Parathyroid adenoma (tissue), 2 donors: ENCODE measurements around the gene TULP3.
A peak's percentile ranks its signal among the peaks of the same experiment; 100 is the strongest.

ENCODE experiments used
- H2AFZ ChIP-seq: fragments of 300-600 bp; sonication (generic); one replicate; pipeline ENCODE4 v1.7.0; 2017; ENCODE audit warnings: antibody characterized with exemption, mild to moderate bottlenecking
- H3K27ac ChIP-seq: fragments of 300-600 bp; sonication (generic); one replicate; pipeline ENCODE4 v1.7.0; 2017
- H3K27me3 ChIP-seq: fragments of 300-600 bp; sonication (generic); one replicate; pipeline ENCODE4 v1.7.0; 2017; ENCODE audit warnings: low read length; ENCODE audit not compliant: control insufficient read depth, insufficient read depth
- H3K36me3 ChIP-seq: fragments of 300-600 bp; sonication (generic); one replicate; pipeline ENCODE4 v1.7.0; 2017; ENCODE audit warnings: low read length; ENCODE audit not compliant: control insufficient read depth, insufficient read depth
- H3K4me1 ChIP-seq: fragments of 300-600 bp; sonication (generic); one replicate; pipeline ENCODE4 v1.7.0; 2017; ENCODE audit warnings: control low read depth
- H3K4me2 ChIP-seq: fragments of 300-600 bp; sonication (generic); one replicate; pipeline ENCODE4 v1.7.0; 2017; ENCODE audit warnings: low read length
- H3K4me3 ChIP-seq: fragments of 300-600 bp; sonication (generic); one replicate; pipeline ENCODE4 v1.7.0; 2017; ENCODE audit warnings: low read depth, low read length
- H3K79me2 ChIP-seq: fragments of 300-600 bp; sonication (generic); one replicate; pipeline ENCODE4 v1.7.0; 2017; ENCODE audit warnings: control low read depth
- H3K9ac ChIP-seq: fragments of 300-600 bp; sonication (generic); one replicate; pipeline ENCODE4 v1.7.0; 2017; ENCODE audit warnings: mild to moderate bottlenecking
- H3K9me3 ChIP-seq: fragments of 300-600 bp; sonication (generic); one replicate; pipeline ENCODE4 v1.7.0; 2017; ENCODE audit warnings: low read length; ENCODE audit not compliant: control insufficient read depth
- CTCF ChIP-seq: fragments of 300-600 bp; sonication (generic); IDR thresholded peaks from one replicate; pipeline ENCODE4 v1.7.0; 2017; ENCODE audit warnings: antibody characterized with exemption, mild to moderate bottlenecking
- donor health status: primary hyperparathyroidism.

Gene TULP3

DNA sequence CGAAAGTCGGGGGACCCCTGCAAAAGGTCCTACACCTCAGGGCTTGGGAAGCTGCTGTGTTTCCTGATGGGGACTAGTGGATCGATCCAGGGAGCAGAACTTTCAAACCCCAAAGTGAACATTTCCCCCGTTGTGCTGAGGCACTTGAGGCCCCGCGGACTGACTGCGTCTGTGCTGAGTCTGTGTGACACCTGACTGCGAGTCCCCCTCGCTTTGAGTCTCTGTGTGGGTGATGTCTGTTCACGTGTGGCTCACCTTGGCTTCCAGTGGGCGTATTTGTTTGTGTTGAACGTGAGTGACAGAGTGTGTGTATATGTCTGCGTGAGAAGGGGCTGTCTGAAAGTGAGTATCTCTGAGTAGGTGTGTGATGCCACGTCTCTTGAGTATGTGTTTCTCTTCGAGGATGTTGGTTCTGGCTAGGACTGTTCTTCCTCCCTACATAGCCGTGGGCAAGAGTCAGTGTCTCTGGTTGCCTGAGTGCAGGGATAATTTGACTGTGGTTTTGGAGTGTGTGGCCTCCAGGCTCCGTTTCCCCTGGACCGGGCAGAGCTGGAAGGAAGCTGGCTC lies 69.8 kb downstream of the TULP3 start:
- H3K4me1 ChIP-seq, result peaks cover 11% of the 10 kb centered on the region
- no peaks in the 10 kb centered on the region for H3K36me3 ChIP-seq
- no peak overlapping the region for H3K27ac ChIP-seq
- H2AFZ ChIP-seq, result no peak overlapping the region
- H3K79me2 ChIP-seq, result no peaks in the 10 kb centered on the region
- no peaks in the 10 kb centered on the region for H3K27me3 ChIP-seq
- no peak overlapping the region for H3K9ac ChIP-seq
- TF ChIP-seq CTCF, result no peak
- H3K4me2 ChIP-seq, result peak overlapping the region; percentile 78
- no peaks in the 10 kb centered on the region for H3K9me3 ChIP-seq
- H3K4me3 ChIP-seq, result peak overlapping the region; percentile 54

- Histone ChIP-seq H3K9me3 (no peaks in the 10 kb centered on the region), H3K79me2 (no peaks in the 10 kb centered on the region), H3K27ac (no peak overlapping the region), H3K4me3 (no peak overlapping the region), H3K9ac (no peak overlapping the region), H3K4me1 (peaks cover 11% of the 10 kb centered on the region), H3K4me2 (no peak overlapping the region), H3K36me3 (no peaks in the 10 kb centered on the region), H3K27me3 (no peaks in the 10 kb centered on the region), H2AFZ (no peak overlapping the region)
- no peak for TF ChIP-seq CTCF
Observed at GRCh38 chr12:2960996-2961616, 70.4 kb downstream of the TULP3 start.

GRCh38 chr12:2961705-2962104 lies 71.0 kb downstream of the TULP3 start:
- TF ChIP-seq CTCF, result no peak
- Histone ChIP-seq H3K9ac (no peak overlapping the region), H2AFZ (no peak overlapping the region), H3K79me2 (no peaks in the 10 kb centered on the region), H3K4me2 (no peak overlapping the region), H3K4me3 (no peak overlapping the region), H3K27me3 (no peaks in the 10 kb centered on the region), H3K27ac (no peak overlapping the region), H3K9me3 (no peaks in the 10 kb centered on the region), H3K36me3 (no peaks in the 10 kb centered on the region), H3K4me1 (peaks cover 11% of the 10 kb centered on the region)

DNA sequence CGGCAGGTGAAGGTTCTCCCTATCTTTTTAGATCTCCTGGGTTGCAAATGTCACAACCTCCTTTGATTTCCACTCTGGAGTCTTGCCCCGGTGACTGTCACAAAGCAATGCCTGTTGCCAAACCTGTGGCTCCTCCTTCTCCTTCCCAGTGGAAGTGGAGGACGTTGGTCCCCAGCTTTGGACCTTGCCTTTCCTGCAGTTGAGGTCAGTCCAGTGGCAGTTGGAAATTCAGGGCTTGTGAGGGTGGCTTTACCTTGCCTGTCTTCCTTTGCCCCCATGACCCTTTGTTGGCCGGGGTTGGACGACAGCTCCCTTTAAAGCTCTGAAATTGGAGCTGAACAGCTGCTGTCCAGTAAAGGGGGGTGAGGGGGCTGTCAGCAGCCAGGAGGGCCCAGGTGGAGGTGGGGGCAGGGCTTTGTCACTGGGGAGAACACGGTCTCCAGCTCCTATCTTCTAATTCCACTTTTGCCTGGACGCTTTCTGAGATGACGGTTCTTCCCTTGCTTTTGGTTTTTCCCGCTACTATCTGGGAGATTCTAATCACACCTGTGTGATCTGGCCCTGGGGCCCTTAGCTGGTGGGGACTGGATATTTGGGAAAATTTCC lies 72.6 kb downstream of the TULP3 start:
- H3K27me3 ChIP-seq, result no peaks in the 10 kb centered on the region
- H3K9me3 ChIP-seq, result no peaks in the 10 kb centered on the region
- H3K79me2 ChIP-seq, result no peaks in the 10 kb centered on the region
- no peak overlapping the region for H2AFZ ChIP-seq
- H3K4me2 ChIP-seq, result no peak overlapping the region
- peak overlapping the region; percentile 36 for H3K27ac ChIP-seq
- H3K4me3 ChIP-seq, result no peak overlapping the region
- H3K9ac ChIP-seq, result no peak overlapping the region
- TF ChIP-seq CTCF, result no peak
- H3K4me1 ChIP-seq, result peaks cover 4% of the 10 kb centered on the region
- H3K36me3 ChIP-seq, result no peaks in the 10 kb centered on the region
